ENCODE measurements around the gene ZNF780B.
A peak's percentile ranks its signal among the peaks of the same experiment; 100 is the strongest.

Gene ZNF780B

GRCh38 chr19:40055832-40056504 lies at the start of gene ZNF780B:
TSS of gene ZNF780B (minus strand) at chr19:40056231. CDS start at chr19:40050332, 5,899 bp downstream.
- no peak for FAIRE-seq
- peak; percentile 31 for DNase-seq (ENCODE audit: low spot score)

- FAIRE-seq = no peak
Observed at GRCh38 chr19:40104754-40105153, 48.7 kb upstream of the ZNF780B start.

GRCh38 chr19:40103600-40103999 lies 47.6 kb upstream of the ZNF780B start:
- DNase-seq (ENCODE audit: low spot score) (no peak), FAIRE-seq (no peak)

More at GRCh38 chr19:40104754-40105153, 48.7 kb upstream of the ZNF780B start:
- no peak for DNase-seq (ENCODE audit: low spot score)

GRCh38 chr19:40101813-40102212 lies 45.8 kb upstream of the ZNF780B start:
- FAIRE-seq = no peak

GRCh38 chr19:40093416-40093815 lies 37.4 kb upstream of the ZNF780B start:
- DNase-seq (ENCODE audit: low spot score) = no peak
- no peak for FAIRE-seq

More at GRCh38 chr19:40101813-40102212, 45.8 kb upstream of the ZNF780B start:
- no peak for DNase-seq (ENCODE audit: low spot score)

GRCh38 chr19:40091205-40092129 lies 35.4 kb upstream of the ZNF780B start:
- DNase-seq (ENCODE audit: low spot score) = no peak
- FAIRE-seq = no peak

GRCh38 chr19:40090241-40091204 lies 34.5 kb upstream of the ZNF780B start, which contains the start of gene ZNF780A:
TSS of gene ZNF780A (minus strand) at chr19:40090943. CDS start at chr19:40084753, 6,190 bp downstream.
- DNase-seq (ENCODE audit: low spot score) = peak; percentile 49
- FAIRE-seq = no peak

GRCh38 chr19:40089462-40089861 lies 33.4 kb upstream of the ZNF780B start:
- DNase-seq (ENCODE audit: low spot score) (no peak), FAIRE-seq (no peak)

- no peak for DNase-seq (ENCODE audit: low spot score)
Observed at GRCh38 chr19:40088299-40089047, 32.4 kb upstream of the ZNF780B start.

GRCh38 chr19:40084948-40085347 lies 28.9 kb upstream of the ZNF780B start:
- FAIRE-seq (no peak), DNase-seq (ENCODE audit: low spot score) (no peak)

More at GRCh38 chr19:40088299-40089047, 32.4 kb upstream of the ZNF780B start:
- no peak for FAIRE-seq

GRCh38 chr19:40081411-40081810 lies 25.4 kb upstream of the ZNF780B start:
- no peak for DNase-seq (ENCODE audit: low spot score)

GRCh38 chr19:40080289-40080688 lies 24.3 kb upstream of the ZNF780B start:
- FAIRE-seq = no peak

More at GRCh38 chr19:40081411-40081810, 25.4 kb upstream of the ZNF780B start:
- no peak for FAIRE-seq

GRCh38 chr19:40078377-40078776 lies 22.3 kb upstream of the ZNF780B start:
- FAIRE-seq (no peak), DNase-seq (ENCODE audit: low spot score) (no peak)

More at GRCh38 chr19:40080289-40080688, 24.3 kb upstream of the ZNF780B start:
- DNase-seq (ENCODE audit: low spot score) = no peak

- DNase-seq (ENCODE audit: low spot score) (no peak), FAIRE-seq (no peak)
Observed at GRCh38 chr19:40070058-40070457, 14.0 kb upstream of the ZNF780B start.

GRCh38 chr19:40059624-40060023 lies 3.6 kb upstream of the ZNF780B start:
- no peak for DNase-seq (ENCODE audit: low spot score)
- no peak for FAIRE-seq

- FAIRE-seq (no peak), DNase-seq (ENCODE audit: low spot score) (no peak)
Observed at GRCh38 chr19:40057166-40057565, 1.1 kb upstream of the ZNF780B start.

GRCh38 chr19:40056505-40056904 lies 474 bp upstream of the ZNF780B start:
- FAIRE-seq = no peak

GRCh38 chr19:40055049-40055448 lies 982 bp downstream of the ZNF780B start:
- FAIRE-seq = no peak
- no peak for DNase-seq (ENCODE audit: low spot score)

More at GRCh38 chr19:40056505-40056904, 474 bp upstream of the ZNF780B start:
- no peak for DNase-seq (ENCODE audit: low spot score)

GRCh38 chr19:40054632-40055031 lies 1.4 kb downstream of the ZNF780B start:
- no peak for DNase-seq (ENCODE audit: low spot score)
- no peak for FAIRE-seq

GRCh38 chr19:40053491-40053890 lies 2.5 kb downstream of the ZNF780B start:
- no peak for FAIRE-seq
- no peak for DNase-seq (ENCODE audit: low spot score)

Measured in RCC 7860 (cell line).